A172 (cell line): Measurements from ENCODE around the gene TLNRD1. TPM values are rescaled to one million over a fixed set of nuclear protein-coding genes. Genes with fewer than 3 reads are reported as not detected.

Experiments
- total RNA-seq: library from RNA; depleted of rRNA; stranded (reverse); fragments of >200 nt; shearing (Covaris generic); gene quantifications from 2 replicates; pipeline ENCODE4 v1.2.3, GENCODE V29; 2014; rRNA removed

Gene TLNRD1
- total RNA-seq, 1 experiment from 2014 or later = 9.4 TPM

Other genes with a start within 250 kb of the TLNRD1 start
- 7.3 and 18.1 TPM in 2 replicates for gene CEMIP, start 221.6 kb upstream of the TLNRD1 start, total RNA-seq
- 19.5 and 20.2 TPM in 2 replicates for gene MESD, start 11.1 kb upstream of the TLNRD1 start, total RNA-seq
- gene CFAP161, start 133.3 kb downstream of the TLNRD1 start, total RNA-seq = not detected in 2 replicates
- 0.02 TPM in 1 of 2 replicates, not detected in the other for gene IL16, start 196.0 kb downstream of the TLNRD1 start, total RNA-seq